GM12878 (cell line): Measurements from ENCODE around the gene KDM3B. TPM values are rescaled to one million over a fixed set of nuclear protein-coding genes. Genes with fewer than 3 reads are reported as not detected.

Experiments used
- ATAC-seq: fragments of 200-7000 bp; cut with Tn5 transposase; 3 replicates; pipeline ENCODE4 v1.9.1; 2020; ENCODE audit warnings: mild to moderate bottlenecking, moderate library complexity
- BruUV-seq: library from RNA; stranded (reverse); fragments of 400-500 nt; replicated peaks from 2 replicates; lab custom pipeline; 2021; lab: Mats Ljungman, UMichigan
- CTCF ChIA-PET: fragments of 300-600 bp; sonication (Branson Sonifier 250); formaldehyde crosslinking; extraction: SDS; loops from one replicate; lab custom pipeline; 2021; ENCODE audit warnings: inconsistent platforms; lab: Yijun Ruan, JAX
- POLR2A ChIA-PET: fragments of 350-600 bp; formaldehyde crosslinking; extraction: SDS; loops from one replicate; lab custom pipeline; 2021; ENCODE audit warnings: inconsistent platforms; lab: Charles Lee
- RAD21 ChIA-PET: fragments of 300-600 bp; sonication (Branson Sonifier 250); formaldehyde crosslinking; loops from one replicate; lab custom pipeline; 2023; ENCODE audit warnings: antibody characterized with exemption; ENCODE audit not compliant: unreplicated experiment; lab: Charles Lee
- SMC1A ChIA-PET: fragments of 300-600 bp; sonication (Branson Sonifier 250); formaldehyde crosslinking; loops from one replicate; lab custom pipeline; 2023; ENCODE audit not compliant: unreplicated experiment, uncharacterized antibody; lab: Charles Lee
- DNase-seq: peaks from one replicate; pipeline ENCODE4 v3.0.0-alpha.2; 2011; ENCODE audit warnings: low read depth, low spot score
- FAIRE-seq: peaks from 3 replicates; lab custom pipeline; 2011; peaks lifted over from hg19 to GRCh38; lab: Jason Lieb, UNC
- H2AFZ ChIP-seq: 2 replicates; pipeline ENCODE4 v1.6.0; 2011; ENCODE audit warnings: low read depth, low read length, control low read depth; ENCODE audit not compliant: control insufficient read depth
- H3K27ac ChIP-seq: 2 replicates; pipeline ENCODE4 v1.5.1; 2011; ENCODE audit warnings: control low read depth; ENCODE audit not compliant: control insufficient read depth, insufficient read depth
- H3K27me3 ChIP-seq, 2 experiments: replicated peaks in 1 of 2; 2 replicates each; pipeline versions ENCODE4 v1.6.0 to v1.6.1; 2011; ENCODE audit warnings: low read length in 1 of 2; ENCODE audit not compliant: control insufficient read depth in 2 of 2, insufficient read depth in 2 of 2
- H3K36me3 ChIP-seq, 2 experiments: 2 replicates each; pipeline ENCODE4 v1.5.1; 2011; ENCODE audit warnings: low read length in 1 of 2; ENCODE audit not compliant: control insufficient read depth in 2 of 2, insufficient read depth in 2 of 2
- H3K4me1 ChIP-seq: 2 replicates; pipeline ENCODE4 v1.6.1; 2011; ENCODE audit warnings: mild to moderate bottlenecking, low read length, moderate library complexity, mixed read lengths; ENCODE audit not compliant: control insufficient read depth, insufficient read depth
- H3K4me2 ChIP-seq: 2 replicates; pipeline ENCODE4 v1.6.0; 2011; ENCODE audit warnings: control low read depth; ENCODE audit not compliant: control insufficient read depth, insufficient read depth
- H3K4me3 ChIP-seq: fragments of 200-600 bp; sonication (generic); 2 replicates; pipeline ENCODE4 v1.5.1; 2016
- H3K79me2 ChIP-seq: 2 replicates; pipeline ENCODE4 v1.6.0; 2011; ENCODE audit warnings: low read length; ENCODE audit not compliant: control insufficient read depth, insufficient read depth
- H3K9ac ChIP-seq: 2 replicates; pipeline ENCODE4 v1.8.0; 2011; ENCODE audit warnings: low read length, control low read depth, mixed read lengths; ENCODE audit not compliant: control insufficient read depth, insufficient read depth
- H3K9me3 ChIP-seq: replicated peaks from 3 replicates; pipeline ENCODE4 v1.5.1; 2011; ENCODE audit warnings: mild to moderate bottlenecking, low read length; ENCODE audit not compliant: control insufficient read depth, insufficient read depth
- H4K20me1 ChIP-seq: 2 replicates; pipeline ENCODE4 v1.6.0; 2011; ENCODE audit not compliant: control insufficient read depth, insufficient read depth
- CHD1 ChIP-seq: IDR thresholded peaks from 2 replicates; pipeline ENCODE4 v1.6.1; 2012; ENCODE audit warnings: low read depth, low read length, improper control_type of control experiment
- NFXL1 ChIP-seq: fragments of 450-650 bp; IDR thresholded peaks from 2 replicates; pipeline ENCODE4 v1.6.1; 2017; ENCODE audit warnings: antibody characterized with exemption, mild to moderate bottlenecking, borderline replicate concordance
- PAX5 ChIP-seq: IDR thresholded peaks from 2 replicates; pipeline ENCODE4 v1.6.1; 2011; ENCODE audit warnings: low read depth, low read length, borderline replicate concordance
- POU2F2 ChIP-seq: IDR thresholded peaks from 3 replicates; pipeline ENCODE4 v1.6.1; 2011; ENCODE audit warnings: low read depth, mild to moderate bottlenecking, low read length, borderline replicate concordance
- SPI1 ChIP-seq: IDR thresholded peaks from 2 replicates; pipeline ENCODE4 v1.6.1; 2011; ENCODE audit warnings: low read depth, mild to moderate bottlenecking, low read length, moderate library complexity, borderline replicate concordance; ENCODE audit not compliant: insufficient read depth
- TCF12 ChIP-seq: IDR thresholded peaks from 2 replicates; pipeline ENCODE4 v1.6.1; 2011; ENCODE audit warnings: low read depth, mild to moderate bottlenecking, low read length
- ZSCAN29 ChIP-seq: fragments of 450-650 bp; IDR thresholded peaks from 2 replicates; pipeline ENCODE4 v1.6.1; 2017; ENCODE audit warnings: mild to moderate bottlenecking, moderate library complexity
- WGBS: methylation state at CpG from one replicate; pipeline ENCODE4 v1.1.6; 2016; ENCODE audit warnings: low lambda C conversion rate; ENCODE audit not compliant: insufficient replicate concordance, insufficient coverage; ENCODE audit errors: missing lambda C conversion rate; 5-methylcytosine and 5-hydroxymethylcytosine counted together
- in situ Hi-C: fragments of 300-500 bp; cut with MboI; formaldehyde crosslinking; loops from 9 replicates; pipeline ENCODE4 v1.14.3; 2018; ENCODE audit warnings: mixed read lengths
- intact Hi-C: fragments of 100-400 bp; cut with micrococcal nuclease; formaldehyde crosslinking; loops from one replicate; pipeline ENCODE4 v1.14.2; 2022; ENCODE audit not compliant: unreplicated experiment
- polyA plus RNA-seq, 11 experiments: library from polyadenylated mRNA; depleted of rRNA in 4 of 11; unstranded in 6 of 11; stranded (reverse) in 5 of 11; fragments of >200 nt; fragmentation: Nextera tagmentation in 4 of 11; fragmentation: Illumina TruSeq in 1 of 11; extraction: Ambion mirVana in 4 of 11; extraction: Trizol in 1 of 11; gene quantifications; 1 replicate in 1 of 11; 2 replicates in 10 of 11; pipeline versions ENCODE4 v1.2.1 to v1.2.3, GENCODE V29; 2011 to 2016; ENCODE audit warnings: inconsistent platforms in 2 of 11, missing spikeins in 2 of 11, low read depth in 1 of 11
- total RNA-seq, 4 experiments: library from RNA; depleted of rRNA in 3 of 4; stranded (reverse); fragments of >200 nt in 3 of 4; fragmentation: Illumina TruSeq in 1 of 4; extraction: Trizol in 1 of 4; gene quantifications; 2 replicates each; pipeline versions ENCODE4 v1.2.1 to v1.2.3, GENCODE V29; 2013 to 2021
- TF ChIP-seq, protein P1 (sequence below): IDR thresholded peaks from 2 replicates; pipeline ENCODE4 v1.6.1; 2012; ENCODE audit warnings: low read depth, low read length, improper control_type of control experiment
- TF ChIP-seq, protein P2 (sequence below): fragments of 450-650 bp; formaldehyde crosslinking; IDR thresholded peaks from 2 replicates; pipeline ENCODE4 v1.4.0; 2020; ENCODE audit warnings: mild to moderate bottlenecking, moderate library complexity
- TF ChIP-seq, protein P3 (sequence below): IDR thresholded peaks from 2 replicates; pipeline ENCODE4 v1.6.1; 2012; ENCODE audit warnings: low read depth, low read length, improper control_type of control experiment
- TF ChIP-seq, protein P4 (sequence below): fragments of 450-650 bp; IDR thresholded peaks from 2 replicates; pipeline ENCODE4 v1.6.1; 2014; ENCODE audit warnings: mild to moderate bottlenecking
- TF ChIP-seq, protein P5 (sequence below): fragments of 450-650 bp; IDR thresholded peaks from 2 replicates; pipeline ENCODE4 v1.6.1; 2016; ENCODE audit warnings: mild to moderate bottlenecking

The KDM3B gene
- total and polyA plus RNA-seq, 10 of the 15 experiments (the other 5 are each of a cell fraction or from before 2014, with no cell fraction given): 8.5 to 45.7 (median 29.0) TPM

DNA sequence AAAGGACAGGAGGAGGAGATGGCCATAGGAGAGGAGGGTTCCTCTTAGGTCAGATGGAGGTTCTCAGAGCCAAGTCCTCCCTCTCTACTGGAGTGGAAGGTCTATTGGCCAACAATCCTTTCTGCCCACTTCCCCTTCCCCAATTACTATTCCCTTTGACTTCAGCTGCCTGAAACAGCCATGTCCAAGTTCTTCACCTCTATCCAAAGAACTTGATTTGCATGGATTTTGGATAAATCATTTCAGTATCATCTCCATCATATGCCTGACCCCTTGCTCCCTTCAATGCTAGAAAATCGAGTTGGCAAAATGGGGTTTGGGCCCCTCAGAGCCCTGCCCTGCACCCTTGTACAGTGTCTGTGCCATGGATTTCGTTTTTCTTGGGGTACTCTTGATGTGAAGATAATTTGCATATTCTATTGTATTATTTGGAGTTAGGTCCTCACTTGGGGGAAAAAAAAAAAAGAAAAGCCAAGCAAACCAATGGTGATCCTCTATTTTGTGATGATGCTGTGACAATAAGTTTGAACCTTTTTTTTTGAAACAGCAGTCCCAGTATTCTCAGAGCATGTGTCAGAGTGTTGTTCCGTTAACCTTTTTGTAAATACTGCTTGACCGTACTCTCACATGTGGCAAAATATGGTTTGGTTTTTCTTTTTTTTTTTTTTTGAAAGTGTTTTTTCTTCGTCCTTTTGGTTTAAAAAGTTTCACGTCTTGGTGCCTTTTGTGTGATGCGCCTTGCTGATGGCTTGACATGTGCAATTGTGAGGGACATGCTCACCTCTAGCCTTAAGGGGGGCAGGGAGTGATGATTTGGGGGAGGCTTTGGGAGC lies 115.9 kb downstream of the KDM3B start:
- ChIA-PET RAD21 (no interaction called here), POLR2A (no interaction called here), SMC1A (interaction anchor here (1.4 kb wide), 1 partner anchor 29 kb away, joined by 6 read pairs; no protein-coding TSS in a partner anchor), CTCF (interaction anchor here (1.4 kb wide), 1 partner anchor 17 kb away, joined by 4 read pairs; no protein-coding TSS in a partner anchor)
- DNase-seq (no peak), FAIRE-seq (no peak), ATAC-seq (no peak)
- intact Hi-C loops (loop anchor here (10.0 kb wide), 2 partner anchors 714 to 796 kb away; partner anchors contain the start of gene HNRNPA0), in situ Hi-C loops (no loop called here)
- H3K4me1 ChIP-seq: peaks cover 7% of the 10 kb centered on the region
- H3K27ac ChIP-seq: no peak overlapping the region
- peaks cover 0 to 6% of the 10 kb centered on the region in 2 experiments; a peak in 1 of 4 replicates for H3K27me3 ChIP-seq
- WGBS: 67% methylated on average over 6 of the region's 7 CpGs
- BruUV-seq: no TSS peak
- H3K79me2 ChIP-seq: no peaks in the 10 kb centered on the region
- no peaks in the 10 kb centered on the region for H4K20me1 ChIP-seq
- no peaks in the 10 kb centered on the region for H3K9me3 ChIP-seq
- H3K36me3 ChIP-seq: no peaks in the 10 kb centered on the region; a peak in 1 of 4 replicates
- no peak overlapping the region for H3K9ac ChIP-seq
- H3K4me2 ChIP-seq: no peak overlapping the region
- H2AFZ ChIP-seq: no peak overlapping the region
- H3K4me3 ChIP-seq: no peak overlapping the region
- no peak for TF ChIP-seq NFXL1
- TF ChIP-seq, protein P1, sequence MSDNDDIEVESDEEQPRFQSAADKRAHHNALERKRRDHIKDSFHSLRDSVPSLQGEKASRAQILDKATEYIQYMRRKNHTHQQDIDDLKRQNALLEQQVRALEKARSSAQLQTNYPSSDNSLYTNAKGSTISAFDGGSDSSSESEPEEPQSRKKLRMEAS: no peak
- TF ChIP-seq TCF12: no peak
- no peak for TF ChIP-seq CHD1
- TF ChIP-seq, protein P2, sequence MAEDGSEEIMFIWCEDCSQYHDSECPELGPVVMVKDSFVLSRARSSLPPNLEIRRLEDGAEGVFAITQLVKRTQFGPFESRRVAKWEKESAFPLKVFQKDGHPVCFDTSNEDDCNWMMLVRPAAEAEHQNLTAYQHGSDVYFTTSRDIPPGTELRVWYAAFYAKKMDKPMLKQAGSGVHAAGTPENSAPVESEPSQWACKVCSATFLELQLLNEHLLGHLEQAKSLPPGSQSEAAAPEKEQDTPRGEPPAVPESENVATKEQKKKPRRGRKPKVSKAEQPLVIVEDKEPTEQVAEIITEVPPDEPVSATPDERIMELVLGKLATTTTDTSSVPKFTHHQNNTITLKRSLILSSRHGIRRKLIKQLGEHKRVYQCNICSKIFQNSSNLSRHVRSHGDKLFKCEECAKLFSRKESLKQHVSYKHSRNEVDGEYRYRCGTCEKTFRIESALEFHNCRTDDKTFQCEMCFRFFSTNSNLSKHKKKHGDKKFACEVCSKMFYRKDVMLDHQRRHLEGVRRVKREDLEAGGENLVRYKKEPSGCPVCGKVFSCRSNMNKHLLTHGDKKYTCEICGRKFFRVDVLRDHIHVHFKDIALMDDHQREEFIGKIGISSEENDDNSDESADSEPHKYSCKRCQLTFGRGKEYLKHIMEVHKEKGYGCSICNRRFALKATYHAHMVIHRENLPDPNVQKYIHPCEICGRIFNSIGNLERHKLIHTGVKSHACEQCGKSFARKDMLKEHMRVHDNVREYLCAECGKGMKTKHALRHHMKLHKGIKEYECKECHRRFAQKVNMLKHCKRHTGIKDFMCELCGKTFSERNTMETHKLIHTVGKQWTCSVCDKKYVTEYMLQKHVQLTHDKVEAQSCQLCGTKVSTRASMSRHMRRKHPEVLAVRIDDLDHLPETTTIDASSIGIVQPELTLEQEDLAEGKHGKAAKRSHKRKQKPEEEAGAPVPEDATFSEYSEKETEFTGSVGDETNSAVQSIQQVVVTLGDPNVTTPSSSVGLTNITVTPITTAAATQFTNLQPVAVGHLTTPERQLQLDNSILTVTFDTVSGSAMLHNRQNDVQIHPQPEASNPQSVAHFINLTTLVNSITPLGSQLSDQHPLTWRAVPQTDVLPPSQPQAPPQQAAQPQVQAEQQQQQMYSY (CRISPR knock-in tag): peak; percentile 26; the same call in 1 of the 2 replicates
- TF ChIP-seq, protein P3, sequence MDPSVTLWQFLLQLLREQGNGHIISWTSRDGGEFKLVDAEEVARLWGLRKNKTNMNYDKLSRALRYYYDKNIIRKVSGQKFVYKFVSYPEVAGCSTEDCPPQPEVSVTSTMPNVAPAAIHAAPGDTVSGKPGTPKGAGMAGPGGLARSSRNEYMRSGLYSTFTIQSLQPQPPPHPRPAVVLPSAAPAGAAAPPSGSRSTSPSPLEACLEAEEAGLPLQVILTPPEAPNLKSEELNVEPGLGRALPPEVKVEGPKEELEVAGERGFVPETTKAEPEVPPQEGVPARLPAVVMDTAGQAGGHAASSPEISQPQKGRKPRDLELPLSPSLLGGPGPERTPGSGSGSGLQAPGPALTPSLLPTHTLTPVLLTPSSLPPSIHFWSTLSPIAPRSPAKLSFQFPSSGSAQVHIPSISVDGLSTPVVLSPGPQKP: no peak
- TF ChIP-seq SPI1: peak; percentile 29; the same call in 1 of the 2 replicates
- TF ChIP-seq ZSCAN29: no peak
- TF ChIP-seq, protein P4, sequence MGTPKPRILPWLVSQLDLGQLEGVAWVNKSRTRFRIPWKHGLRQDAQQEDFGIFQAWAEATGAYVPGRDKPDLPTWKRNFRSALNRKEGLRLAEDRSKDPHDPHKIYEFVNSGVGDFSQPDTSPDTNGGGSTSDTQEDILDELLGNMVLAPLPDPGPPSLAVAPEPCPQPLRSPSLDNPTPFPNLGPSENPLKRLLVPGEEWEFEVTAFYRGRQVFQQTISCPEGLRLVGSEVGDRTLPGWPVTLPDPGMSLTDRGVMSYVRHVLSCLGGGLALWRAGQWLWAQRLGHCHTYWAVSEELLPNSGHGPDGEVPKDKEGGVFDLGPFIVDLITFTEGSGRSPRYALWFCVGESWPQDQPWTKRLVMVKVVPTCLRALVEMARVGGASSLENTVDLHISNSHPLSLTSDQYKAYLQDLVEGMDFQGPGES: no peak
- 0 out of 2 replicates have a peak, but pooled peaks have one; percentile 10 for TF ChIP-seq PAX5
- TF ChIP-seq POU2F2: peak; percentile 64; the same call in 2 of the 3 replicates
- TF ChIP-seq, protein P5, sequence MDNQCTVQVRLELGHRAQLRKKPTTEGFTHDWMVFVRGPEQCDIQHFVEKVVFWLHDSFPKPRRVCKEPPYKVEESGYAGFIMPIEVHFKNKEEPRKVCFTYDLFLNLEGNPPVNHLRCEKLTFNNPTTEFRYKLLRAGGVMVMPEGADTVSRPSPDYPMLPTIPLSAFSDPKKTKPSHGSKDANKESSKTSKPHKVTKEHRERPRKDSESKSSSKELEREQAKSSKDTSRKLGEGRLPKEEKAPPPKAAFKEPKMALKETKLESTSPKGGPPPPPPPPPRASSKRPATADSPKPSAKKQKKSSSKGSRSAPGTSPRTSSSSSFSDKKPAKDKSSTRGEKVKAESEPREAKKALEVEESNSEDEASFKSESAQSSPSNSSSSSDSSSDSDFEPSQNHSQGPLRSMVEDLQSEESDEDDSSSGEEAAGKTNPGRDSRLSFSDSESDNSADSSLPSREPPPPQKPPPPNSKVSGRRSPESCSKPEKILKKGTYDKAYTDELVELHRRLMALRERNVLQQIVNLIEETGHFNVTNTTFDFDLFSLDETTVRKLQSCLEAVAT: peak; percentile 33; the same call in 1 of the 2 replicates
